ENCODE data around the gene CYP1A2.
"Not testable (repeated sequence)": the region's sequence is repeated elsewhere in the genome, so short reads cannot be mapped to it uniquely, and the experiment has no call there.

The CYP1A2 gene

GRCh38 chr15:74777769-74778598 lies 29.3 kb downstream of the CYP1A2 start:
- DNase-seq, result no peak

DNA sequence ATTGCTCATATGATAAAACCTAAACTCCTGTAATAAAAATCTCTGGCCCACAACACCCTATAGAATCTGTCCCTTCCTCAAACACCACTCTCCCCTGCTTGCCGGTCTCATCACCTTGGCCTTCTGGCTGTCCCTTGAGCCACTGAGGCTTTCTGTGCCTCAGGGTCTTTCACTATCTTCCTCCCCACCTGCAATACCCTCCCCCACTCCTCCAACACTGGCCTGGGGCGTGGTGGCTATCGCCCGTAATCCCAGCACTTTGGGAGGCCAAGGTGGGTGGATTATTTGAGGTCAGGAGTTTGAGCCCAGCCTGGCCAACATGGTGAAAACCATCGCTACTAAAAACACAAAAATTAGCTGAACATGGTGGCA lies 29.9 kb downstream of the CYP1A2 start:
- no peak for DNase-seq

- no peak for DNase-seq
Measured at GRCh38 chr15:74779162-74779648, 30.6 kb downstream of the CYP1A2 start.

DNA sequence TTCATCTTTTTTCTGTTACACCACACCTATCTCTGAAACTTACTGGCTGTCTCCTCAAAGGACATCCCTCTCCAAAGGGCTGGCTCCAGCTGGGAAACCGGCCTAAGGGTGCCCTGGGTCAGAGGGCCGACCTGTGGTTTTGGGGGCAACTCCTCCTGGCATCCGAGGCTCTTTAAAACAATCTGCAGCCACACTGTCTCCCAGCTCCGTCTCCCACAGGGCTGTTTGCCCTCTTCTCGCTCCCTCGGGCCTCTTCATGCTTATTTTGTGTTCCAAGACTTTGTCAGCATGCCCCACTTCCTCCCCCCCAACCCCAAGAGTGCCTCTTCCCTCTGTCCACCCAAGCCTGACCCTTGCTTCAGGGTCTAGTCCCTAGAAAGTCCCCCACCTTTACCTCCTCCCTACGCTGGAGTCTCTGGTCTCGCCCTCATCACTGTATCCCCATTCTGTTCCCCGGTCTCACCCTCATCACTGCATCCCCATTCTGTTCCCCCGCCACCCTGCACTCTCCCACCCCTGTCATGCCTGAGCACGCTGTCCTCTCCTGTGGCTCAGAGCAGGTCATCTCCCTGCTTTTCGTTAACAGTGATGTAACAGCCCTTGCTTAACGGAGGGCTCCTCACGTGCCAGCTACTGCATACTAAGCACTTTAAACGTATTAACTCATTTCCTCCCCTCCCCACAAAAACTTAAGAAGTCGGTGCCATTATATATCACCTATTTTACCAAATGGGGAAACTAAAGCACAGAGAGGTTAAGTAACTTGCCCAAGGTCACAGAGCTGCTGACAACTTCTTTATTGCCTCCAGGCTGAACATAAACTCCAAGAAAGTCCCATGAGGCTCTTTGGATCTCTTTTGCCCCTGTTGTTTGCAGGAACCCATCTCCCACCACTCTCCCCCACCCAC lies 32.1 kb downstream of the CYP1A2 start:
- no peak for DNase-seq

GRCh38 chr15:74781431-74782258 lies 33.0 kb downstream of the CYP1A2 start, which contains the start of gene CSK:
TSS of gene CSK (plus strand) at chr15:74782080. CDS start at chr15:74798298, 16,218 bp downstream.
- DNase-seq, result no peak

DNA sequence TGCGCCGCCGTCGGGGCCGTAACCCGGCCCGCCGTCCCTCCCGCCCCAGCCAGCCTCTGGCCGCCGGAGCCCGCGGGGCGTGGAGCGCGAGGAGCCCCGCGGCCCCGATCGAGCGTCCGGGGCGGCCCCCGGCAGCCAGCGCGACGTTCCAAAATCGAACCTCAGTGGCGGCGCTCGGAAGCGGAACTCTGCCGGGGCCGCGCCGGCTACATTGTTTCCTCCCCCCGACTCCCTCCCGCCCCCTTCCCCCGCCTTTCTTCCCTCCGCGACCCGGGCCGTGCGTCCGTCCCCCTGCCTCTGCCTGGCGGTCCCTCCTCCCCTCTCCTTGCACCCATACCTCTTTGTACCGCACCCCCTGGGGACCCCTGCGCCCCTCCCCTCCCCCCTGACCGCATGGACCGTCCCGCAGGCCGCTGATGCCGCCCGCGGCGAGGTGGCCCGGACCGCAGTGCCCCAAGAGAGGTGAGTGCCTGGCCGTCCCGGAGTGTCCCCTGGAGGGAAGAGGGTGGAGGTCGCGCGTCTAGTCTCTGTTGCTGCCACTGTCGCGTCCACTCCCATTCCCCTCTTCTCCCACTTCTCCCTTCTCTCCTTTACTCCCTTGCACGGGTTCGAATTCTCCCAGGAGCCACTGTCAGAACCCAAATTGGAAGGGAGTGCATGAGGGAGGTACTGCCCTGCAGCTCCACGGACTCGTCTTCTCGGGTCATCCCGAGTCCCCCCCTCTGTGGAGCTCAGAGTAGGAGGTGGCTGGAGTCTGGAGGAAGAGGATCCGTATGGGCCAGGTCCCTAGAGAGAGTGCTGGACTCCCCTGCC lies 33.8 kb downstream of the CYP1A2 start:
- no peak for DNase-seq

- no peak for DNase-seq
Measured at GRCh38 chr15:74783072-74783807, 34.6 kb downstream of the CYP1A2 start.

DNA sequence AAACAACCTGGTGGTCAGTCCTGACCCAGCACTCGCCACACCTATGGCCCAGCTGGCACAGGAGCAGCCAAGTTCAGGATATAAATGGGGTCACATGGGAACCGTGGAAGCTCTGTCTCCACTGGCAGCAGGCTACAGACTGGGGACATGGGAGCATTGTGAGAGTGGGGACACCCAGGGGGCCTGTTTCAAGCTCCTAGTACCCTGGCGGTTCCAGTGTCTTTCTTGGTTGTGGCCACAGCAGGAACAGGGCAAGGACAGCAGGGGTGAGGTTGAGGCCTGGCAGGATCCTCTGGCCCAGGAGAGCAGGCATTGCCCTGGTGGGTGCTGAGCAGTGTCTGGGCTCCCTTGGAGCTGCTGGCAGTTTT lies 35.1 kb downstream of the CYP1A2 start:
- DNase-seq, result no peak

- DNase-seq, result no peak
Measured at GRCh38 chr15:74784426-74785193, 36.0 kb downstream of the CYP1A2 start.

- DNase-seq, result no peak
Measured at GRCh38 chr15:74785194-74786032, 36.8 kb downstream of the CYP1A2 start.

- DNase-seq, result not testable (repeated sequence)
Measured at GRCh38 chr15:74786081-74786480, 37.4 kb downstream of the CYP1A2 start.

DNA sequence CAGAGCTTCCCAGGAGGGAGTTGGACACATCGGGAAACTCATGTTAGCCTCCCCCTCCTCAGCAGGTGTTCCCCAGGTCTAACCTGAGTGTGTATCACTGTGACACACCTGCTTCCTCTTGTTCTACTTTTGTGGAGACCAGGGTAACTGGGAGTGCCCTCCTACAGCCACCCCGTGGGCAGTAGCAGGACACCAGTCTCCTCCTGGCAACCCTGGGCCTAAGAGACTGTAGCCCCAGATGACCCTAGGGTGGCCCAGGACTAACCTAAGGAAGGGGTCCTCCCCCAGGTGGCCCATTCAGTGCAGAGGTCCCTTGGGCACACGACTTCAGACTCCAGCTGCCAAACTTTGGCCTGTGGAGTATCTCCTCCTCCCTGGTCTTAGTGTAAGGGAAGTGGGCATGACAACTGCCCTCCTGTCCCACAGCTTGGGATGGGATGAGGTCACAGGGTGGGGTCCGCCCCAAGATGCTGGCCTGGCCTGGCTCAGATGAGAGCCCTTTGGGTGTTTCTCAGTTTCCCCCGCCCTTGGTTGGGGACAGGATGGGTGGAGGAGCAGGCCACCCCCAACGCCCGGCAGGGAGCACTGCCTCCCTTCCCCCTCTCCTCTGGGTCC lies 38.0 kb downstream of the CYP1A2 start:
- DNase-seq, result no peak

DNA sequence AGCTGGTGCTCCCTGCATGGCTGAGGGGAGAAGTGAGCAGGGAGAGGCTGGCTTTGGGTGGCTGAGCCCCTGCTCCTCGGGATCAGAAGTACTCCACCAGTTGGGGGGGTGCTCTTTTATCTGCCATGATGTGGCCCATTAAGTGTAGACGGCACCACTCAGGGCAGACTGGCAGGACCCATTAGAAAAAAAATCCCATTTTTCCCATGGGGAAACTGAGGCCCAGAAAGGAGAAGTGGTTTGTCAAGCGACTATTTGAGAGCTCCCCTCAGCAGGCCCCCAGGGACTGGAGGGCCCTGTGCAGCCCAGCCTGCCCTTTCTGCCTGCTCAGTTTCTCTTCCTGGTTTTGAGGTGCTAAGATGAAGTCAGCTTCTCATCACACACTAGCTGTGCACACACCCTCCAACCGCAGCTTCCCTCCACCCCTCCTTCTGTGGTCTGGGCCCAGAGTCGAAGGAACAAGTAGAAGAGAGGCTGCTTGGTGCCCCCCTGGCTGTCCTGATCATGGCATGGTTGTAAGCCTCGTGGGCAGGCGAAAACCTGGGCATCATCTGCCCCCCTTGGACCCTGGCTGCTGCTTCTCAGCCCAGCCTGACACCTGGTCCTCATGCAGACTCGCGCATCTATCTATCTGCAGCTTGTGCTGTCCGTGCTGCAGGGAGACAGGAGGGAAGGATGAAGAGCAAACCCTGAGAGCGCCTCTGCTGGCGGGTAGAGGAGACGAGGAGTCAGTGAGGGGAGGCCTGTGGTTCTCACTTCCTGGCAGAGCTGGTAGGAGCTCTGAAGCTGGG lies 38.8 kb downstream of the CYP1A2 start:
- DNase-seq, result no peak

- DNase-seq, result no peak
Measured at GRCh38 chr15:74788042-74788682, 39.5 kb downstream of the CYP1A2 start.

- no peak for DNase-seq
Measured at GRCh38 chr15:74788683-74789151, 40.1 kb downstream of the CYP1A2 start.

DNA sequence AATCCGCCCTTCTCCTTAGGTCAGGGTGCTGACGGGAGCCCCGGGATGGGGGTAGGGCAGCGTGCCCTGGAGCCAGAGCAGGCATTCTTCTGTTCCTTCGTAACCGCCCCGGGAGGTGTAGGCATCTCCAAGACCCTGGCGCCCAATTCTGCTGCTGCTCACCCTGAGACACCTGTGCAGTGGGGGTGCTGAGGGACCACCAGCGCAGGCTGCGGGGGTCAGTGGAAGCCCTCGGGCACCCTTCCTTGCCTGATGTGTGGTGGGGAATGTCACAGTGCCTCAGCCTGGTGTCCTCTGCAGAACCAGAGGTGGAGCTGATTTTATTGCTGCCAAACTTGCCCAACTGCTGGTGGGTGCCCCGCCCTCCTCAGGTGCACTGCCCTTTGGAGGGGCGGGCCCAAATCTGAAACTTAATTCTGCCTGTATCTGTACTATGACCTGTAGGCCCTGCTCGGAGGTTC lies 40.6 kb downstream of the CYP1A2 start:
- no peak for DNase-seq

DNA sequence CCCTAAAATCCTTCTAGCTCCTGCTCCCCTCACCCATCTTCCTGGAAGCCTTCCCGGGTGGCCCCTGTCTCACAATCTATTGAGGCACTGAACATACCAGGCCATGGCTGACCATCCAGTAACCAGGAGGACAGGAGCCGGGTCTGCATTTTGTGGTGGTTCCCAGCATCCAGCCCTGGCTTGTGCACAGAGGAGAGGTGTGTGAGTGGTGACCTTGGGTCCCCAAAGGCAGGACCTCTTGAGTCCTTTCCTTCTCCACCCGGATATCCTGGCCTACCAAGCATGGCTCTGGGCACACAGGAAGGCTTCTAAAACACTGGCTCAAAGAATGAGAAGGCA lies 41.1 kb downstream of the CYP1A2 start:
- DNase-seq, result no peak

All from NCI-H524 treated with DMSO at 0.1 percent for 48 hours (cell line).